Skin epidermis (tissue), 12 donors: ENCODE data around the gene STX1B.
"Not testable (repeated sequence)": the region's sequence is repeated elsewhere in the genome, so short reads cannot be mapped to it uniquely, and the experiment has no call there.

Experiments
- H3K27ac ChIP-seq, 21 experiments: fragments of 200-600 bp; sonication (generic) in 11 of 21; one replicate each; pipeline ENCODE4 v1.5.0; 2020; ENCODE audit warnings: mild to moderate bottlenecking in 3 of 21, inconsistent platforms in 2 of 21, moderate library complexity in 2 of 21
- H3K4me3 ChIP-seq, 7 experiments: fragments of 200-600 bp; sonication (generic) in 2 of 7; one replicate each; pipeline ENCODE4 v1.5.0; 2020; ENCODE audit warnings: inconsistent platforms in 2 of 7, mild to moderate bottlenecking in 2 of 7, moderate library complexity in 1 of 7

Gene STX1B

GRCh38 chr16:31017756-31018155 lies 7.3 kb upstream of the STX1B start:
- H3K27ac ChIP-seq, H3K4me3 ChIP-seq: not testable (repeated sequence)

DNA sequence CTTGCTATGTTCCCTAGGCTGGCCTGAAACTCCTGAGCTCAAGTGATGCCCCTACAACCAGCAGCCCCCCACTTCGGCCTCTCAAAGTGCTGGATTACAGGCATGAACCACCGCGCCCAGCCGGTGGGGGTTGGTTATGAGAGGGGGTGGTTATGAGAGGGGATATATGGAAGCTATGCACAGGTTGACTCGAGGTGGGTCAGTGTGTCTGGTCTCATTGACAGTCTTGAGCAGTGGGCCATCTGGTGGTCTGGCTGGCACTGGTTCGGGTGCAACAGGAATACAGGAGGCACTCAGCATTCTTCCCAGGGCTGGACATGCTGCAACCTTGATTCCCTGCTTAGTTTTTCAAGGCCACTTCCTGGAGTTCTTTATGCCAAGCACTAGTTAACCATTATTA lies 5.6 kb upstream of the STX1B start:
- Histone ChIP-seq H3K4me3 (no peak overlapping the region), H3K27ac (no peak overlapping the region)

GRCh38 chr16:31013292-31013691 lies 2.9 kb upstream of the STX1B start:
- H3K27ac ChIP-seq, H3K4me3 ChIP-seq: not testable (repeated sequence)

- not testable (repeated sequence) for H3K27ac ChIP-seq
Observed at GRCh38 chr16:31011815-31012214, 1.4 kb upstream of the STX1B start.

GRCh38 chr16:31009894-31010584 lies 399 bp downstream of the STX1B start:
- peak overlapping the region in 2 of 7 experiments; percentile 10 to 34 for H3K4me3 ChIP-seq
- H3K27ac ChIP-seq = no peak overlapping the region

More at GRCh38 chr16:31011815-31012214, 1.4 kb upstream of the STX1B start:
- H3K4me3 ChIP-seq = not testable (repeated sequence)

- no peak overlapping the region for H3K4me3 ChIP-seq
- H3K27ac ChIP-seq = no peak overlapping the region
Observed at GRCh38 chr16:31009120-31009519, 1.3 kb downstream of the STX1B start.

GRCh38 chr16:31008551-31008950 lies 1.9 kb downstream of the STX1B start:
- H3K4me3 ChIP-seq = no peak overlapping the region
- no peak overlapping the region for H3K27ac ChIP-seq

DNA sequence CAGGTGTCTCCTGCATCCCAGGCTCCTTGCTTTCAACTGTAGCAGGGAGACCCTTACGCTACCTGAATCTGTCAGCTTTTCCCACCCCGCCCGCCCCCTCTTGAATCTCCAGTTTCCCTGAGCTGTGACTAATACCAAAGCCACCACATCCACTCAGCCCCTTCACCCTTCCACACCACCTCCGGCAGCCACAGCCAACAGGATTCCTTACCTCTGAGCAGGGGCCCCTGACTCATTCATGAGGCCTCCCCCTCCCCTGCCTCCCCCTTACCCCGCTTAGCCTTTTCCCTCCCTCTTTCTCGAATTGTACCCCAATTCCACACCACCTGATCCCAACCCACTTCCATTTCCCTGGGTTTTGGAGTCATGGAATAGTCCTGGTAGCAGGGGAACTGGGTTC lies 2.3 kb downstream of the STX1B start:
- H3K27ac ChIP-seq = no peak overlapping the region

GRCh38 chr16:31007684-31008083 lies 2.8 kb downstream of the STX1B start:
- Histone ChIP-seq H3K4me3 (no peak overlapping the region), H3K27ac (no peak overlapping the region)

More for the DNA sequence above, 2.3 kb downstream of the STX1B start:
- H3K4me3 ChIP-seq = no peak overlapping the region

GRCh38 chr16:31006589-31006988 lies 3.8 kb downstream of the STX1B start:
- Histone ChIP-seq H3K27ac (no peak overlapping the region), H3K4me3 (no peak overlapping the region)

DNA sequence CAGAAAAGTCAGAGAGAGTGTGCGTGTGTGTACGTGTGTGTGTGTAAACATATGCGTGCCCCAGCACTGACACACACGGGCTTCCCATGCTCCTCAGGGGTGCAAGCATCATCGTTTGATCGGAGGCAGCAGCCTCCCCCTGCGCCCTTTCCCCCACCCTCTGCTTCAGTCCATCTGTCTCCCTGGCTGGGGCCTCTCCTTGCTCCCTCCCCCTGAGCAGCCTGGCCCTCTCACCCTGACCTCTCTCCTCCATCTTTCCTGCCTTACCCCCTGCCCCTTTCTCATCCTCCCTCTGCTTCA lies 4.4 kb downstream of the STX1B start:
- H3K4me3 ChIP-seq = no peak overlapping the region

GRCh38 chr16:31005350-31006085 lies 4.9 kb downstream of the STX1B start:
- Histone ChIP-seq H3K27ac (no peak overlapping the region), H3K4me3 (no peak overlapping the region)

More for the DNA sequence above, 4.4 kb downstream of the STX1B start:
- no peak overlapping the region for H3K27ac ChIP-seq

GRCh38 chr16:31004658-31005057 lies 5.8 kb downstream of the STX1B start:
- no peak overlapping the region for H3K4me3 ChIP-seq
- no peak overlapping the region for H3K27ac ChIP-seq

DNA sequence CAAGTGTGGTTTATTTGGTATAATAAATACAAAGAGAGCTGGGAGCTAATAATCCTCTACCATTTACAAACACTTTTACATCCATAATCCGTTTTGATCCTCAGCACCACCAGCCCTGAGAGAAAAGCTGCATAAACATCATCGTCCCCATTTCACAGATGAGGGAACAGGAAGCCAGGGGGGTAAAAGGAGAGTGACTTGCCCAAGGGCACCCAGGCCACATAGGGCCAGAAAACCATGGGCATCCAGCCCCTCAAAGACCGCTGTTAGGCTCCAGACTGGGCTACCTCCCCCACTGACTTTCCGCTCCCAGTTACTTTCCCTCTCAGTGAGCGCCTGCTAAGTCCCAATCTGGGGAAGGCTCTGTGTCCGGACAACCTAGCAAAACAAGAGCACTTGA lies 6.7 kb downstream of the STX1B start:
- H3K4me3 ChIP-seq = no peak overlapping the region
- peak overlapping the region in 14 of 21 experiments; percentile 19 to 89 (median 78) for H3K27ac ChIP-seq

- peak overlapping the region in 19 of 21 experiments; percentile 19 to 89 (median 73) for H3K27ac ChIP-seq
Observed at GRCh38 chr16:31002862-31003341, 7.5 kb downstream of the STX1B start.

DNA sequence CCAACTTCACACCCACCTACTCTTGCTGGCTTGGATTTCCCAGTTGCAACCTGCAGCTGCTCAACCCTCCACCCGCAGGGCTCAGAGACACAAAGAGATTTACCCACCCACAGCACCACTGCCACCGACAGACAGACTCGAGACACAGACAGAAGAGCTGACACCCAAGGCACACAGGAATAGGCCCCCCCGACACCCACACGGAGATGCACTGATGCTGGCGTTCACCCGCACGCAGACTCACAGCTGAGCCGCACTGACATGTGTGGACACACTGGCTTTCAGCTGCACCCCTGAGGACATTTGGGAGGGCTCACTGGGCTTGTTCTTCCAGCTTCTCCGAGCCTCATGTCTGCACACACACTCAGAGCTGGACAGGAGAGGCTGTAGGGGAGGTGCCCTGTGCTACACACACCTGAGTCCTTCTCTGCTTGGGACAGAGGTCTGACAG lies 8.2 kb downstream of the STX1B start:
- Histone ChIP-seq H3K27ac (peak overlapping the region in 19 of 21 experiments; percentile 19 to 89 (median 75)), H3K4me3 (peak overlapping the region in 2 of 7 experiments; percentile 24 to 39)

More at GRCh38 chr16:31002862-31003341, 7.5 kb downstream of the STX1B start:
- no peak overlapping the region for H3K4me3 ChIP-seq

GRCh38 chr16:31001507-31002249 lies 8.8 kb downstream of the STX1B start:
- Histone ChIP-seq H3K27ac (peak overlapping the region in 18 of 21 experiments; percentile 26 to 89 (median 74)), H3K4me3 (peak overlapping the region in 6 of 7 experiments; percentile 1 to 39 (median 8))

- Histone ChIP-seq H3K4me3 (peak overlapping the region; percentile 1 to 39 (median 9)), H3K27ac (peak overlapping the region in 17 of 21 experiments; percentile 26 to 89 (median 74))
Observed at GRCh38 chr16:31000671-31001382, 9.6 kb downstream of the STX1B start.
